Measurements from ENCODE around the gene DEPDC1. TPM values are rescaled to one million over a fixed set of nuclear protein-coding genes. Genes with fewer than 3 reads are reported as not detected.

The DEPDC1 gene
- total RNA-seq, 1 experiment from 2014 or later: 44.5 TPM

DNA sequence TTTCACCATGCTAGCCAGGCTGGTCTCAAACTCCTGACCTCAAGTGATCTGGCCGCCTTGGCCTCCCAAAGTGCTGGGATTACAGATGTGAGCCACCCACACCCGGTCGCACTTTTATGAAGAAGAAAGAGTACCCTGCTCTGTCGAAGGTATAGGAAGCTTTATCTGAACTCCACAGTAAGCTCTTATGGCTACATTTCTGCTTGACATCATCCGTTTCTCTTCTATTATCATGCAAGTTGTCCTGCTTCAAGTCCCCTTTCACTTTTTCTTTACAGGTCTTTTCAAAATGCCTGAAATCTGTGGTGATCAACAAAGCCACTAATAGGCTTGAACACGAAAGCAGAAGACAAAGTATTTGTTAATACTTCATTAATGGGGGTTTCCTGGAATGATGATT, 51.2 kb downstream of the DEPDC1 start (continued):
- TF ChIP-seq RORB (CRISPR knock-in tag; IDR thresholded peaks at IDR 0.05): no peak
- no peak for TF ChIP-seq NFE2L1 (CRISPR knock-in tag; IDR thresholded peaks at IDR 0.05)

DNA sequence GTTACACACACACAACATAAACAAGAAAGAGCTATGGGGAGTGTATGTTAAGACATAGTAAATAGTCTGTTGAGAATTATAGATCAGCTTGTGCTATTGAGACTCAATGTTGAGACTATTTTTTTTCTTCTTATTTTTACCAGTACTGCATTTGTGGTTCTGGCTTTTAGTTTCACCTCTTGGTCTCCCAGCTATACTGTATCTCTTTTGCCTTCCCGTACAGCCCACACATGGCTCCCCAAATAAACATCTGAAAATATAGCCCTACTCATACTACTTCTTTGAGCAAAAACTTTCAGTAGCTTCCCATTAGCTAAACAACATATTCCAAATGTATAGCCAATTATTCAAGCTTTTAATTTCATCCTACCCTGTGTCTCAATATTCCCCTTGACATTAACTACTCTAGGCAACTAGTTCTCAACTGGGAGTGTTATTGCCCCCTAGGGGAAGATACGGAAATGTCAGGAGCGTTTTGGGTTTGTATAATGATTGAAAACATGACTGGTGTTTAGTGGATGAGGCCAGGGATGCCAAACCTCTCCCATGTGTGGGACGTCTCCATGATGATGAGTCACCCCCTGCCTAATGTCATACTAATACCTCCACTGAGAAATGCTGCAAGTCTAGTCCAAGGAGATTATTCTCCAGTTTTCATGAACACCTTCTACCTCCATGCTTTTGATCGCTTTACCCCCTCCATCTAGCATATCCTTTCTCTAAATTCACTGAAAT, 53.9 kb downstream of the DEPDC1 start:
- ATAC-seq (peak; percentile 85), DNase-seq (ENCODE audit: low spot score) (peak; percentile 48)
- POLR2A ChIA-PET: no interaction called here
- H3K9me3 Mint-ChIP-seq: no peaks in the 10 kb centered on the region
- no peak overlapping the region for H3K27ac Mint-ChIP-seq
- peaks cover 13% of the 10 kb centered on the region for H3K4me1 Mint-ChIP-seq
- CTCF ChIA-PET: interaction anchor here (0.7 to 2.1 kb wide), 8 partner anchors 10 to 326 kb away, joined by 3 to 11 read pairs (median 4); no protein-coding TSS in a partner anchor
- H3K4me3 Mint-ChIP-seq: no peak overlapping the region
- H3K27me3 Mint-ChIP-seq (ENCODE audit: low read depth): no peaks in the 10 kb centered on the region
- no peaks in the 10 kb centered on the region for H3K36me3 Mint-ChIP-seq
- TF ChIP-seq, protein P1, sequence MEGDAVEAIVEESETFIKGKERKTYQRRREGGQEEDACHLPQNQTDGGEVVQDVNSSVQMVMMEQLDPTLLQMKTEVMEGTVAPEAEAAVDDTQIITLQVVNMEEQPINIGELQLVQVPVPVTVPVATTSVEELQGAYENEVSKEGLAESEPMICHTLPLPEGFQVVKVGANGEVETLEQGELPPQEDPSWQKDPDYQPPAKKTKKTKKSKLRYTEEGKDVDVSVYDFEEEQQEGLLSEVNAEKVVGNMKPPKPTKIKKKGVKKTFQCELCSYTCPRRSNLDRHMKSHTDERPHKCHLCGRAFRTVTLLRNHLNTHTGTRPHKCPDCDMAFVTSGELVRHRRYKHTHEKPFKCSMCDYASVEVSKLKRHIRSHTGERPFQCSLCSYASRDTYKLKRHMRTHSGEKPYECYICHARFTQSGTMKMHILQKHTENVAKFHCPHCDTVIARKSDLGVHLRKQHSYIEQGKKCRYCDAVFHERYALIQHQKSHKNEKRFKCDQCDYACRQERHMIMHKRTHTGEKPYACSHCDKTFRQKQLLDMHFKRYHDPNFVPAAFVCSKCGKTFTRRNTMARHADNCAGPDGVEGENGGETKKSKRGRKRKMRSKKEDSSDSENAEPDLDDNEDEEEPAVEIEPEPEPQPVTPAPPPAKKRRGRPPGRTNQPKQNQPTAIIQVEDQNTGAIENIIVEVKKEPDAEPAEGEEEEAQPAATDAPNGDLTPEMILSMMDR (IDR thresholded peaks at IDR 0.05): peak; percentile 50
- TF ChIP-seq, protein P2, sequence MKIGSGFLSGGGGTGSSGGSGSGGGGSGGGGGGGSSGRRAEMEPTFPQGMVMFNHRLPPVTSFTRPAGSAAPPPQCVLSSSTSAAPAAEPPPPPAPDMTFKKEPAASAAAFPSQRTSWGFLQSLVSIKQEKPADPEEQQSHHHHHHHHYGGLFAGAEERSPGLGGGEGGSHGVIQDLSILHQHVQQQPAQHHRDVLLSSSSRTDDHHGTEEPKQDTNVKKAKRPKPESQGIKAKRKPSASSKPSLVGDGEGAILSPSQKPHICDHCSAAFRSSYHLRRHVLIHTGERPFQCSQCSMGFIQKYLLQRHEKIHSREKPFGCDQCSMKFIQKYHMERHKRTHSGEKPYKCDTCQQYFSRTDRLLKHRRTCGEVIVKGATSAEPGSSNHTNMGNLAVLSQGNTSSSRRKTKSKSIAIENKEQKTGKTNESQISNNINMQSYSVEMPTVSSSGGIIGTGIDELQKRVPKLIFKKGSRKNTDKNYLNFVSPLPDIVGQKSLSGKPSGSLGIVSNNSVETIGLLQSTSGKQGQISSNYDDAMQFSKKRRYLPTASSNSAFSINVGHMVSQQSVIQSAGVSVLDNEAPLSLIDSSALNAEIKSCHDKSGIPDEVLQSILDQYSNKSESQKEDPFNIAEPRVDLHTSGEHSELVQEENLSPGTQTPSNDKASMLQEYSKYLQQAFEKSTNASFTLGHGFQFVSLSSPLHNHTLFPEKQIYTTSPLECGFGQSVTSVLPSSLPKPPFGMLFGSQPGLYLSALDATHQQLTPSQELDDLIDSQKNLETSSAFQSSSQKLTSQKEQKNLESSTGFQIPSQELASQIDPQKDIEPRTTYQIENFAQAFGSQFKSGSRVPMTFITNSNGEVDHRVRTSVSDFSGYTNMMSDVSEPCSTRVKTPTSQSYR (CRISPR knock-in tag; IDR thresholded peaks at IDR 0.05): no peak

DNA sequence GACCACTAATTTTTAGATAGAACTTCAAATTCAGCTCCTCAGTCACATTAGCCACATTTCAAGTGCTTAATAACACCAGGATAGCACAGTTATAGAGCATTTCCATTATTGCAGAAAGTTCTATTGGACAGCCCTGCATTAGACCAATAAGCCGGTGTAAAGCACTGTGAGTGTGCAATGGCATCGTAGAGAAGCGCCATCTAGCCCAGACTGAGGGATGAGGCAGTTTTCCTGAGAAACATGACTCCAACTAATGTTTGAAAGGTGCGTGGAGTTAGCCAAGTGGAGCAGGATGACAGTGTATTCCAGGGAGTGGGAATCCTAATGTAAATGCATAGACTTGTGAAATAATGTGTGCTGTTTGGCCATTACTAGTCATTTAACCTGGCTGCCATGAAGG, 54.9 kb downstream of the DEPDC1 start:
- DNase-seq (ENCODE audit: low spot score): no peak
- ChIA-PET CTCF (interaction anchor here (1.0 to 2.1 kb wide), 4 partner anchors 10 to 325 kb away, joined by 3 to 11 read pairs (median 4); no protein-coding TSS in a partner anchor), POLR2A (no interaction called here)

DNA sequence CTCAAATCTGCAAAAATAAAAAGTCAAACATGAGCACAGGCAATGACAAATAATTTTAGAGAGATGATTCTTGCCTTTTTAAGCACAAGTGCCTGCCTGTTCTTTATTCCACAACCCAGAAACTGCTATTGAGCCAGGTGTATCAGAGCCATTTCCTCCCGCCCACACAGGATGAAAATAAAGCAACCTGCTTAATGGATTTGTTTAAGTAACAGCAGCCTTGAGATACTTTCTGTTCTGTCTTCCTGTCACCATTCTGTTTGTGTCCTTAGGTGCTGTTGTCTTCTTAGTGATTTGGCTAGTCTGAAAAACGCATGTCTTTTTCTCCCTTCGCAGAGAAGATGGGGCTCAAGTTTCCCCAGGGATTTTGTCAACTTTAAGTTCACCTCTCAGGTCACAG, 58.6 kb downstream of the DEPDC1 start:
- ATAC-seq: peak; percentile 66
- no peak overlapping the region for H3K4me3 Mint-ChIP-seq
- H3K27me3 Mint-ChIP-seq (ENCODE audit: low read depth): no peaks in the 10 kb centered on the region
- peak overlapping the region; percentile 25; the same call in 1 of the 2 replicates for H3K27ac Mint-ChIP-seq
- H3K9me3 Mint-ChIP-seq: no peaks in the 10 kb centered on the region
- no peak for DNase-seq (ENCODE audit: low spot score)
- CTCF ChIA-PET: no interaction called here
- POLR2A ChIA-PET: no interaction called here
- H3K4me1 Mint-ChIP-seq: peaks cover 13% of the 10 kb centered on the region
- no peaks in the 10 kb centered on the region for H3K36me3 Mint-ChIP-seq
- TF ChIP-seq, protein P3, sequence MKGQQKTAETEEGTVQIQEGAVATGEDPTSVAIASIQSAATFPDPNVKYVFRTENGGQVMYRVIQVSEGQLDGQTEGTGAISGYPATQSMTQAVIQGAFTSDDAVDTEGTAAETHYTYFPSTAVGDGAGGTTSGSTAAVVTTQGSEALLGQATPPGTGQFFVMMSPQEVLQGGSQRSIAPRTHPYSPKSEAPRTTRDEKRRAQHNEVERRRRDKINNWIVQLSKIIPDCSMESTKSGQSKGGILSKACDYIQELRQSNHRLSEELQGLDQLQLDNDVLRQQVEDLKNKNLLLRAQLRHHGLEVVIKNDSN (CRISPR knock-in tag; IDR thresholded peaks at IDR 0.05): no peak
- no peak for TF ChIP-seq CREB1 (CRISPR knock-in tag; IDR thresholded peaks at IDR 0.05)
- TF ChIP-seq, protein P4, sequence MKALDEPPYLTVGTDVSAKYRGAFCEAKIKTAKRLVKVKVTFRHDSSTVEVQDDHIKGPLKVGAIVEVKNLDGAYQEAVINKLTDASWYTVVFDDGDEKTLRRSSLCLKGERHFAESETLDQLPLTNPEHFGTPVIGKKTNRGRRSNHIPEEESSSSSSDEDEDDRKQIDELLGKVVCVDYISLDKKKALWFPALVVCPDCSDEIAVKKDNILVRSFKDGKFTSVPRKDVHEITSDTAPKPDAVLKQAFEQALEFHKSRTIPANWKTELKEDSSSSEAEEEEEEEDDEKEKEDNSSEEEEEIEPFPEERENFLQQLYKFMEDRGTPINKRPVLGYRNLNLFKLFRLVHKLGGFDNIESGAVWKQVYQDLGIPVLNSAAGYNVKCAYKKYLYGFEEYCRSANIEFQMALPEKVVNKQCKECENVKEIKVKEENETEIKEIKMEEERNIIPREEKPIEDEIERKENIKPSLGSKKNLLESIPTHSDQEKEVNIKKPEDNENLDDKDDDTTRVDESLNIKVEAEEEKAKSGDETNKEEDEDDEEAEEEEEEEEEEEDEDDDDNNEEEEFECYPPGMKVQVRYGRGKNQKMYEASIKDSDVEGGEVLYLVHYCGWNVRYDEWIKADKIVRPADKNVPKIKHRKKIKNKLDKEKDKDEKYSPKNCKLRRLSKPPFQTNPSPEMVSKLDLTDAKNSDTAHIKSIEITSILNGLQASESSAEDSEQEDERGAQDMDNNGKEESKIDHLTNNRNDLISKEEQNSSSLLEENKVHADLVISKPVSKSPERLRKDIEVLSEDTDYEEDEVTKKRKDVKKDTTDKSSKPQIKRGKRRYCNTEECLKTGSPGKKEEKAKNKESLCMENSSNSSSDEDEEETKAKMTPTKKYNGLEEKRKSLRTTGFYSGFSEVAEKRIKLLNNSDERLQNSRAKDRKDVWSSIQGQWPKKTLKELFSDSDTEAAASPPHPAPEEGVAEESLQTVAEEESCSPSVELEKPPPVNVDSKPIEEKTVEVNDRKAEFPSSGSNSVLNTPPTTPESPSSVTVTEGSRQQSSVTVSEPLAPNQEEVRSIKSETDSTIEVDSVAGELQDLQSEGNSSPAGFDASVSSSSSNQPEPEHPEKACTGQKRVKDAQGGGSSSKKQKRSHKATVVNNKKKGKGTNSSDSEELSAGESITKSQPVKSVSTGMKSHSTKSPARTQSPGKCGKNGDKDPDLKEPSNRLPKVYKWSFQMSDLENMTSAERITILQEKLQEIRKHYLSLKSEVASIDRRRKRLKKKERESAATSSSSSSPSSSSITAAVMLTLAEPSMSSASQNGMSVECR (CRISPR knock-in tag; IDR thresholded peaks at IDR 0.05; ENCODE audit: borderline replicate concordance): no peak
- TF ChIP-seq MXD4 (CRISPR knock-in tag; IDR thresholded peaks at IDR 0.05; ENCODE audit: borderline replicate concordance): no peak
- no peak for TF ChIP-seq NR3C1 (CRISPR knock-in tag; conservative IDR thresholded peaks at IDR 0.05; ENCODE audit: low read depth)
- TF ChIP-seq, protein P5, sequence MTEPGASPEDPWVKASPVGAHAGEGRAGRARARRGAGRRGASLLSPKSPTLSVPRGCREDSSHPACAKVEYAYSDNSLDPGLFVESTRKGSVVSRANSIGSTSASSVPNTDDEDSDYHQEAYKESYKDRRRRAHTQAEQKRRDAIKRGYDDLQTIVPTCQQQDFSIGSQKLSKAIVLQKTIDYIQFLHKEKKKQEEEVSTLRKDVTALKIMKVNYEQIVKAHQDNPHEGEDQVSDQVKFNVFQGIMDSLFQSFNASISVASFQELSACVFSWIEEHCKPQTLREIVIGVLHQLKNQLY (CRISPR knock-in tag; IDR thresholded peaks at IDR 0.05): no peak
- no peak for TF ChIP-seq TCF7 (CRISPR knock-in tag; IDR thresholded peaks at IDR 0.05; ENCODE audit: low read depth)
- TF ChIP-seq, protein P6, sequence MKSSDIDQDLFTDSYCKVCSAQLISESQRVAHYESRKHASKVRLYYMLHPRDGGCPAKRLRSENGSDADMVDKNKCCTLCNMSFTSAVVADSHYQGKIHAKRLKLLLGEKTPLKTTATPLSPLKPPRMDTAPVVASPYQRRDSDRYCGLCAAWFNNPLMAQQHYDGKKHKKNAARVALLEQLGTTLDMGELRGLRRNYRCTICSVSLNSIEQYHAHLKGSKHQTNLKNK (CRISPR knock-in tag; IDR thresholded peaks at IDR 0.05): no peak
- TF ChIP-seq NFATC4 (CRISPR knock-in tag; IDR thresholded peaks at IDR 0.05): no peak

More for the DNA sequence above, 54.9 kb downstream of the DEPDC1 start:
- Mint-ChIP-seq H3K9me3 (no peaks in the 10 kb centered on the region), H3K36me3 (no peaks in the 10 kb centered on the region), H3K27me3 (ENCODE audit: low read depth) (no peaks in the 10 kb centered on the region), H3K27ac (no peak overlapping the region), H3K4me3 (no peak overlapping the region), H3K4me1 (peaks cover 18% of the 10 kb centered on the region)
- no peak for TF ChIP-seq PRRX2 (CRISPR knock-in tag; IDR thresholded peaks at IDR 0.05)
- no peak for TF ChIP-seq NFATC4 (CRISPR knock-in tag; IDR thresholded peaks at IDR 0.05)
- TF ChIP-seq, protein P7, sequence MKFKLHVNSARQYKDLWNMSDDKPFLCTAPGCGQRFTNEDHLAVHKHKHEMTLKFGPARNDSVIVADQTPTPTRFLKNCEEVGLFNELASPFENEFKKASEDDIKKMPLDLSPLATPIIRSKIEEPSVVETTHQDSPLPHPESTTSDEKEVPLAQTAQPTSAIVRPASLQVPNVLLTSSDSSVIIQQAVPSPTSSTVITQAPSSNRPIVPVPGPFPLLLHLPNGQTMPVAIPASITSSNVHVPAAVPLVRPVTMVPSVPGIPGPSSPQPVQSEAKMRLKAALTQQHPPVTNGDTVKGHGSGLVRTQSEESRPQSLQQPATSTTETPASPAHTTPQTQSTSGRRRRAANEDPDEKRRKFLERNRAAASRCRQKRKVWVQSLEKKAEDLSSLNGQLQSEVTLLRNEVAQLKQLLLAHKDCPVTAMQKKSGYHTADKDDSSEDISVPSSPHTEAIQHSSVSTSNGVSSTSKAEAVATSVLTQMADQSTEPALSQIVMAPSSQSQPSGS (CRISPR knock-in tag; IDR thresholded peaks at IDR 0.05; ENCODE audit: borderline replicate concordance, low read depth): no peak
- TF ChIP-seq IRF2 (CRISPR knock-in tag; IDR thresholded peaks at IDR 0.05; ENCODE audit: borderline replicate concordance, low read depth): no peak
- peak; percentile 33 for ATAC-seq
